ENCODE measurements around the gene FNDC11. TPM values are rescaled to one million over a fixed set of nuclear protein-coding genes. Genes with fewer than 3 reads are reported as not detected.

Gene FNDC11
- total RNA-seq, 2 experiments from 2014 or later = 1.7 to 1.8 TPM

DNA sequence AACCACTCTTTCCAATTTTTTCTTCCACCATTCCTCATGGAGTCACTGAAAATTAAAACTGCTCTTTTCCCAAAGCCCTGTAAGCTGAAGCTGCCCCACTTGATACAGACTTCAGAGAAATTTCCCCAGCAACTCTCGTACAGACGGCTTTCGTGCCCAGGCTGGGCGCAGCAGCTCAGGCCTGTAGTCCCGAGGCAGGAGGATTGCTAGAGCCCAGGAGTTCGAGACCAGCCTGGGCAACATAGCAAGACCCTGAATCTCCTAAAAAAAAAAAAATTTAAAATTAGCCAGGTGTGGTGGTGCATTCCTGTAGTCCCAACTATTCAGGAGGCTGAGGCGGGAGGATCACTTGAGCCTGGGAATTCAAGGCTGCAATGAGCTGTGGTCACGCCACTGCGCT is 26.8 kb upstream of the FNDC11 start:
- Mint-ChIP-seq H3K9me3 (peaks cover 3% of the 10 kb centered on the region), H3K36me3 (ENCODE audit: low read depth) (peaks cover 28% of the 10 kb centered on the region), H3K27ac (no peak overlapping the region), H3K27me3 (no peaks in the 10 kb centered on the region), H3K4me1 (ENCODE audit: low read depth) (peaks cover 12% of the 10 kb centered on the region), H3K4me3 (peak overlapping the region; percentile 23)
- Histone ChIP-seq H3K4me1 (ENCODE audit: insufficient read depth, low read length) (peaks cover 6% of the 10 kb centered on the region), H3K4me3 (ENCODE audit: low read length) (no peak overlapping the region), H3K27ac (ENCODE audit: low read depth in 1 of 2, low read length in 2 of 2) (no peak overlapping the region), H3K9me3 (ENCODE audit: control insufficient read depth in 1 of 2, insufficient read depth in 1 of 2, low read length in 2 of 2) (peaks cover 0 to 20% of the 10 kb centered on the region in 2 experiments), H3K27me3 (ENCODE audit: control insufficient read depth in 1 of 2, insufficient read depth in 2 of 2, low read length in 2 of 2) (no peaks in the 10 kb centered on the region), H3K36me3 (ENCODE audit: insufficient read depth, low read length) (peaks cover 15% of the 10 kb centered on the region)
- POLR2A ChIA-PET = interaction anchor here (1.6 kb wide), 1 partner anchor 10 kb away, joined by 3 read pairs; the partner anchor contains the start of gene PTK6
- intact Hi-C loops (cut with DNase I, micrococcal nuclease) = no loop called here
- CTCF ChIA-PET = interaction anchor here (0.9 kb wide), 1 partner anchor 11 kb away, joined by 3 read pairs; no protein-coding TSS in a partner anchor
- TF ChIP-seq, protein P1, sequence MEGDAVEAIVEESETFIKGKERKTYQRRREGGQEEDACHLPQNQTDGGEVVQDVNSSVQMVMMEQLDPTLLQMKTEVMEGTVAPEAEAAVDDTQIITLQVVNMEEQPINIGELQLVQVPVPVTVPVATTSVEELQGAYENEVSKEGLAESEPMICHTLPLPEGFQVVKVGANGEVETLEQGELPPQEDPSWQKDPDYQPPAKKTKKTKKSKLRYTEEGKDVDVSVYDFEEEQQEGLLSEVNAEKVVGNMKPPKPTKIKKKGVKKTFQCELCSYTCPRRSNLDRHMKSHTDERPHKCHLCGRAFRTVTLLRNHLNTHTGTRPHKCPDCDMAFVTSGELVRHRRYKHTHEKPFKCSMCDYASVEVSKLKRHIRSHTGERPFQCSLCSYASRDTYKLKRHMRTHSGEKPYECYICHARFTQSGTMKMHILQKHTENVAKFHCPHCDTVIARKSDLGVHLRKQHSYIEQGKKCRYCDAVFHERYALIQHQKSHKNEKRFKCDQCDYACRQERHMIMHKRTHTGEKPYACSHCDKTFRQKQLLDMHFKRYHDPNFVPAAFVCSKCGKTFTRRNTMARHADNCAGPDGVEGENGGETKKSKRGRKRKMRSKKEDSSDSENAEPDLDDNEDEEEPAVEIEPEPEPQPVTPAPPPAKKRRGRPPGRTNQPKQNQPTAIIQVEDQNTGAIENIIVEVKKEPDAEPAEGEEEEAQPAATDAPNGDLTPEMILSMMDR (IDR thresholded peaks at IDR 0.05) = no peak
- DNase-seq = no peak
- no peak for ATAC-seq (ENCODE audit: poor library complexity)

- Mint-ChIP-seq H3K9me3 (no peaks in the 10 kb centered on the region), H3K27me3 (no peaks in the 10 kb centered on the region), H3K4me3 (no peak overlapping the region), H3K27ac (no peak overlapping the region), H3K36me3 (ENCODE audit: low read depth) (peaks cover 8% of the 10 kb centered on the region), H3K4me1 (ENCODE audit: low read depth) (peaks cover 7% of the 10 kb centered on the region)
- Histone ChIP-seq H3K9me3 (ENCODE audit: control insufficient read depth in 1 of 2, insufficient read depth in 1 of 2, low read length in 2 of 2) (peaks cover 0 to 8% of the 10 kb centered on the region in 2 experiments), H3K27ac (ENCODE audit: low read depth in 1 of 2, low read length in 2 of 2) (no peak overlapping the region), H3K4me1 (ENCODE audit: insufficient read depth, low read length) (no peaks in the 10 kb centered on the region), H3K27me3 (ENCODE audit: control insufficient read depth in 1 of 2, insufficient read depth in 2 of 2, low read length in 2 of 2) (no peaks in the 10 kb centered on the region), H3K4me3 (ENCODE audit: low read length) (no peak overlapping the region), H3K36me3 (ENCODE audit: insufficient read depth, low read length) (no peaks in the 10 kb centered on the region)
- TF ChIP-seq, protein P1 (IDR thresholded peaks at IDR 0.05) = no peak
- CTCF ChIA-PET = interaction anchor here (0.7 kb wide), 1 partner anchor 8 kb away, joined by 3 read pairs; no protein-coding TSS in a partner anchor
- no peak for ATAC-seq (ENCODE audit: poor library complexity)
- intact Hi-C loops (cut with DNase I, micrococcal nuclease) = no loop called here
- POLR2A ChIA-PET = interaction anchor here (1.4 to 2.2 kb wide), 2 partner anchors 8 kb away, joined by 6 to 10 read pairs; partner anchors contain the start of genes PPDPF and PTK6
- DNase-seq = no peak
Observed at GRCh38 chr20:63529180-63529860, 24.6 kb upstream of the FNDC11 start.

DNA sequence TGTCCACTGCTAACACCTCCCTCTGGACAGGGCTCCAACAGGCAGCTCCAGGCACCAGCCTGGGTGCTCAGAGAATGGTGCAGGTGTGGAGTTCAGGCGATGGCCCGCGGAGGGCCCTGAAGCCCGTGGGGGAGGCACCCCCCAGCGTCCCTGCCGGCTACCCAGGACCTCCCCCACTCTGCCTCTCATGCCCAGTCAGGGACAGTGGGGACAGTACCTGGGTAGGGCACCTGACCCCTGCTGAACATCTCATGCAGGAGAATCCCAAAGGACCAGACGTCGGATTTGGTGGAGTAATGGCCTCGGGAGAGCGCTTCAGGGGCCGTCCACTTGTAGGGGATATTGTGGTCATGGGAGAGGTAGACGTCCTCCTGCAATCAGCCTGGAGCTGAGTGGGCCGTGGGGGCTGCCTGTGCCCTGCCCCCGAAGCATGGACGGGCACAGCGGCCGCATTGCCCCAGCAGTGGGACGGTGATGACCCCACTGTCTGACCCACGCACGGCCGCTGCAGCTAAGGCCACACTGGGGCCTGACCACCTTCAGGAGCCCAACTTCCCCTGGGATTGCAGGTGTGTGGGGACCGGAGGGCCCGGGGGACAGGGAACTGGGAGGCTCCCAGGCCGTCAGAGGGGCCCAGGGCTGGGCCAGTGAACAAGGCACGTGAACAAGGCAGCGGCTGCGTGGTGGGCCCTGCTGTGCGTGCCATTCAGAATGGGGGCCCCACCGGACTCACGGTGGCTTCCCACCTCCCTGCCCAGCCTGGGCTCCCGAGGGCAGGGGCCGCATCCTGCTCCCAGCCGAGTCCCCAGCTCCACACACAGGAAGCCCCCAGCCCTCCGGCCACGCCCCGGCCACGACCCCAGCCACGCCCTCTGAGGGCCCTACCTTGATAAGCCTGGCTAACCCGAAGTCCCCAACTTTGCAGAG is 23.8 kb upstream of the FNDC11 start:
- no peak overlapping the region for H3K4me3 Mint-ChIP-seq
- no peak overlapping the region for H3K4me3 ChIP-seq (ENCODE audit: low read length)
- peaks cover 0 to 8% of the 10 kb centered on the region in 2 experiments for H3K9me3 ChIP-seq (ENCODE audit: control insufficient read depth in 1 of 2, insufficient read depth in 1 of 2, low read length in 2 of 2)
- peak in 1 of 14 experiments; percentile 22 for DNase-seq
- ChIA-PET CTCF (no interaction called here), POLR2A (interaction anchor here (1.4 to 2.2 kb wide), 2 partner anchors 7 to 9 kb away, joined by 6 to 10 read pairs; partner anchors contain the start of genes PPDPF and PTK6)
- no peaks in the 10 kb centered on the region for H3K27me3 Mint-ChIP-seq
- peaks cover under 1% of the 10 kb centered on the region for H3K36me3 Mint-ChIP-seq (ENCODE audit: low read depth)
- ATAC-seq (ENCODE audit: poor library complexity) = no peak
- TF ChIP-seq, protein P1 (IDR thresholded peaks at IDR 0.05) = no peak
- intact Hi-C loops (cut with DNase I, micrococcal nuclease) = no loop called here
- no peaks in the 10 kb centered on the region for H3K9me3 Mint-ChIP-seq
- H3K4me1 Mint-ChIP-seq (ENCODE audit: low read depth) = peaks cover 7% of the 10 kb centered on the region
- H3K27ac ChIP-seq (ENCODE audit: low read depth in 1 of 2, low read length in 2 of 2) = no peak overlapping the region
- H3K27me3 ChIP-seq (ENCODE audit: control insufficient read depth in 1 of 2, insufficient read depth in 2 of 2, low read length in 2 of 2) = no peaks in the 10 kb centered on the region
- no peaks in the 10 kb centered on the region for H3K36me3 ChIP-seq (ENCODE audit: insufficient read depth, low read length)
- no peaks in the 10 kb centered on the region for H3K4me1 ChIP-seq (ENCODE audit: insufficient read depth, low read length)
- no peak overlapping the region for H3K27ac Mint-ChIP-seq
